GM23338 (cell line): ENCODE measurements around the gene CD58. TPM values are rescaled to one million over a fixed set of nuclear protein-coding genes. Genes with fewer than 3 reads are reported as not detected.

Source experiments
- ATAC-seq: fragments of 200-7000 bp; cut with Tn5 transposase; 3 replicates; pipeline ENCODE4 v1.9.1; 2020
- DNase-seq: peaks from one replicate; pipeline ENCODE4 v3.0.0-alpha.2; 2015; ENCODE audit warnings: low spot score
- H2AFZ ChIP-seq: fragments of 200-600 bp; sonication (generic); 2 replicates; pipeline ENCODE4 v1.8.0; 2016; ENCODE audit warnings: antibody characterized with exemption, mild to moderate bottlenecking, moderate library complexity
- H3F3A ChIP-seq: fragments of 200-600 bp; sonication (generic); replicated peaks from 2 replicates; pipeline ENCODE4 v1.8.0; 2017; ENCODE audit warnings: antibody characterized with exemption, mixed run types, low read depth
- H3K27ac ChIP-seq: fragments of 200-600 bp; sonication (generic); 2 replicates; pipeline ENCODE4 v1.6.1; 2016; ENCODE audit warnings: low read depth
- H3K27me3 ChIP-seq: fragments of 200-600 bp; sonication (generic); 2 replicates; pipeline ENCODE4 v1.8.0; 2016; ENCODE audit warnings: mild to moderate bottlenecking, mixed run types, moderate library complexity; ENCODE audit not compliant: insufficient read depth
- H3K36me3 ChIP-seq: fragments of 200-600 bp; sonication (generic); 2 replicates; pipeline ENCODE4 v1.8.0; 2016; ENCODE audit warnings: mild to moderate bottlenecking; ENCODE audit not compliant: insufficient read depth
- H3K4me1 ChIP-seq: fragments of 200-600 bp; sonication (generic); 2 replicates; pipeline ENCODE4 v1.8.0; 2016; ENCODE audit warnings: mild to moderate bottlenecking, moderate library complexity; ENCODE audit not compliant: insufficient read depth
- H3K4me2 ChIP-seq: fragments of 200-600 bp; sonication (generic); 2 replicates; pipeline ENCODE4 v1.7.1; 2017; ENCODE audit warnings: mixed run types
- H3K4me3 ChIP-seq: fragments of 200-600 bp; sonication (generic); 2 replicates; pipeline ENCODE4 v1.6.1; 2016; ENCODE audit warnings: mixed run types
- H3K79me2 ChIP-seq: fragments of 200-600 bp; sonication (generic); replicated peaks from 2 replicates; pipeline ENCODE4 v1.8.0; 2017; ENCODE audit warnings: mild to moderate bottlenecking; ENCODE audit not compliant: insufficient read depth
- H3K9me2 ChIP-seq: fragments of 200-600 bp; sonication (generic); 2 replicates; pipeline ENCODE4 v1.8.0; 2017; ENCODE audit not compliant: insufficient read depth
- H4K20me1 ChIP-seq: fragments of 200-600 bp; sonication (generic); replicated peaks from 2 replicates; pipeline ENCODE4 v1.8.0; 2017; ENCODE audit warnings: mild to moderate bottlenecking; ENCODE audit not compliant: insufficient read depth
- H3K27ac Mint-ChIP-seq: 2 replicates; pipeline ENCODE4 v1.8.0; 2020; ENCODE audit warnings: inconsistent platforms, mild to moderate bottlenecking, moderate library complexity, mixed read lengths
- H3K27me3 Mint-ChIP-seq: 3 replicates; pipeline ENCODE4 v1.8.0; 2022; ENCODE audit warnings: low read depth, mild to moderate bottlenecking, moderate library complexity, mixed read lengths, inconsistent platforms; ENCODE audit not compliant: insufficient read depth, poor library complexity
- H3K36me3 Mint-ChIP-seq: 3 replicates; pipeline ENCODE4 v1.8.0; 2021; ENCODE audit warnings: low read depth, mild to moderate bottlenecking, inconsistent platforms, moderate library complexity, mixed read lengths
- H3K4me1 Mint-ChIP-seq: 3 replicates; pipeline ENCODE4 v1.8.0; 2020; ENCODE audit warnings: mild to moderate bottlenecking, inconsistent platforms, mixed read lengths
- H3K4me3 Mint-ChIP-seq: 3 replicates; pipeline ENCODE4 v1.8.0; 2021; ENCODE audit warnings: moderate library complexity, mild to moderate bottlenecking, inconsistent platforms, mixed read lengths
- H3K9me3 Mint-ChIP-seq: 3 replicates; pipeline ENCODE4 v1.8.0; 2020; ENCODE audit warnings: moderate library complexity, mild to moderate bottlenecking, inconsistent platforms, mixed read lengths
- CREB1 ChIP-seq: fragments of 250-450 bp; sonication (Bioruptor Pico); IDR thresholded peaks from 2 replicates; pipeline ENCODE4 v1.5.0; 2020; ENCODE audit warnings: low read depth, mild to moderate bottlenecking, moderate library complexity
- EZH2 ChIP-seq: fragments of 200-600 bp; sonication (generic); IDR thresholded peaks from one replicate; pipeline ENCODE4 v1.8.0; 2017; ENCODE audit warnings: antibody characterized with exemption, mild to moderate bottlenecking, low read depth; ENCODE audit not compliant: unreplicated experiment
- POLR2AphosphoS5 ChIP-seq: IDR thresholded peaks from 2 replicates; pipeline ENCODE4 v1.6.1; 2016; ENCODE audit warnings: antibody characterized with exemption, low read depth
- STAT1 ChIP-seq: IDR thresholded peaks from one replicate; pipeline ENCODE4 v1.6.1; 2016; ENCODE audit warnings: antibody characterized with exemption; ENCODE audit not compliant: unreplicated experiment
- ZNF462 ChIP-seq: fragments of 250-450 bp; sonication (Bioruptor Pico); IDR thresholded peaks from 2 replicates; pipeline ENCODE4 v1.5.0; 2020; ENCODE audit warnings: mild to moderate bottlenecking, moderate library complexity
- polyA plus RNA-seq: library from polyadenylated mRNA; unstranded; fragments of >200 nt; fragmentation: Nextera tagmentation; extraction: Ambion mirVana; gene quantifications from 2 replicates; pipeline ENCODE4 v1.2.1, GENCODE V29; 2016
- total RNA-seq: library from RNA; depleted of rRNA; stranded (reverse); fragments of >200 nt; shearing (Covaris generic); gene quantifications from 2 replicates; pipeline ENCODE4 v1.2.3, GENCODE V29; 2014
- TF ChIP-seq, protein P1 (sequence below): IDR thresholded peaks from one replicate; pipeline ENCODE4 v1.6.1; 2018; ENCODE audit warnings: antibody characterized with exemption; ENCODE audit not compliant: unreplicated experiment
- TF ChIP-seq, protein P2 (sequence below): IDR thresholded peaks from 2 replicates; pipeline ENCODE4 v1.6.1; 2016; ENCODE audit warnings: antibody characterized with exemption

CD58 gene
- total and polyA plus RNA-seq, 2 experiments from 2014 or later = 9.2 to 12.5 TPM

- TF ChIP-seq ZNF462 (no peak), EZH2 (no peak)
- TF ChIP-seq, protein P1, sequence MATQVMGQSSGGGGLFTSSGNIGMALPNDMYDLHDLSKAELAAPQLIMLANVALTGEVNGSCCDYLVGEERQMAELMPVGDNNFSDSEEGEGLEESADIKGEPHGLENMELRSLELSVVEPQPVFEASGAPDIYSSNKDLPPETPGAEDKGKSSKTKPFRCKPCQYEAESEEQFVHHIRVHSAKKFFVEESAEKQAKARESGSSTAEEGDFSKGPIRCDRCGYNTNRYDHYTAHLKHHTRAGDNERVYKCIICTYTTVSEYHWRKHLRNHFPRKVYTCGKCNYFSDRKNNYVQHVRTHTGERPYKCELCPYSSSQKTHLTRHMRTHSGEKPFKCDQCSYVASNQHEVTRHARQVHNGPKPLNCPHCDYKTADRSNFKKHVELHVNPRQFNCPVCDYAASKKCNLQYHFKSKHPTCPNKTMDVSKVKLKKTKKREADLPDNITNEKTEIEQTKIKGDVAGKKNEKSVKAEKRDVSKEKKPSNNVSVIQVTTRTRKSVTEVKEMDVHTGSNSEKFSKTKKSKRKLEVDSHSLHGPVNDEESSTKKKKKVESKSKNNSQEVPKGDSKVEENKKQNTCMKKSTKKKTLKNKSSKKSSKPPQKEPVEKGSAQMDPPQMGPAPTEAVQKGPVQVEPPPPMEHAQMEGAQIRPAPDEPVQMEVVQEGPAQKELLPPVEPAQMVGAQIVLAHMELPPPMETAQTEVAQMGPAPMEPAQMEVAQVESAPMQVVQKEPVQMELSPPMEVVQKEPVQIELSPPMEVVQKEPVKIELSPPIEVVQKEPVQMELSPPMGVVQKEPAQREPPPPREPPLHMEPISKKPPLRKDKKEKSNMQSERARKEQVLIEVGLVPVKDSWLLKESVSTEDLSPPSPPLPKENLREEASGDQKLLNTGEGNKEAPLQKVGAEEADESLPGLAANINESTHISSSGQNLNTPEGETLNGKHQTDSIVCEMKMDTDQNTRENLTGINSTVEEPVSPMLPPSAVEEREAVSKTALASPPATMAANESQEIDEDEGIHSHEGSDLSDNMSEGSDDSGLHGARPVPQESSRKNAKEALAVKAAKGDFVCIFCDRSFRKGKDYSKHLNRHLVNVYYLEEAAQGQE = no peak
Observed at GRCh38 chr1:116490588-116490987, 80.2 kb downstream of the CD58 start (continued).

DNA sequence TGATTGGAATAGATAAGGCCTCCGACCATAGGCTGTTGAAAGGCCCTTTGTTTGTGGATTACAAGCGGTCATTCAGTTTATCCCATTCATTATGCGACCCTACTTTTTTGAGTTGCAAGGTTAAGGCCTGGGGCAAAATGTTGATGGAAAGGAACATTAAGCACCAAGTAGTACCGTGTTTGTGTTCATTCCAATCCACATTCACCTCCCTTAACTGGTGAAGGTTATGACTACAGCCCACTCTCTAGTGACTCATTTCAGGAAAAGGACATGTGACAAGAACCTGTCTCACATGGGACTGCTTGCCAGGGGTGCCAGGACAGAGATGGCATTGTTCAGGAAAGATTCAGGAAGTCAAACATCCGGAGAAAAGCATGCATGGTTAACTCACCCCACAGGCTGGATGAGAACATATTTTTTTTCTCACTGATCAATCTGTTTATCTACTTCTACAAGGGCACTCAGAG, 81.6 kb downstream of the CD58 start:
- Histone ChIP-seq H3K4me2 (no peak overlapping the region), H3F3A (no peaks in the 10 kb centered on the region), H3K9me2 (no peaks in the 10 kb centered on the region), H2AFZ (no peak overlapping the region), H3K79me2 (no peaks in the 10 kb centered on the region), H3K4me1 (0 out of 2 replicates have a peak, but pooled peaks cover 4% of the 10 kb centered on the region), H4K20me1 (no peaks in the 10 kb centered on the region), H3K36me3 (no peaks in the 10 kb centered on the region), H3K27me3 (no peaks in the 10 kb centered on the region), H3K27ac (no peak overlapping the region), H3K4me3 (no peak overlapping the region)
- TF ChIP-seq CREB1 (CRISPR knock-in tag) (no peak), EZH2 (no peak), POLR2AphosphoS5 (no peak), STAT1 (no peak)
- TF ChIP-seq, protein P2, sequence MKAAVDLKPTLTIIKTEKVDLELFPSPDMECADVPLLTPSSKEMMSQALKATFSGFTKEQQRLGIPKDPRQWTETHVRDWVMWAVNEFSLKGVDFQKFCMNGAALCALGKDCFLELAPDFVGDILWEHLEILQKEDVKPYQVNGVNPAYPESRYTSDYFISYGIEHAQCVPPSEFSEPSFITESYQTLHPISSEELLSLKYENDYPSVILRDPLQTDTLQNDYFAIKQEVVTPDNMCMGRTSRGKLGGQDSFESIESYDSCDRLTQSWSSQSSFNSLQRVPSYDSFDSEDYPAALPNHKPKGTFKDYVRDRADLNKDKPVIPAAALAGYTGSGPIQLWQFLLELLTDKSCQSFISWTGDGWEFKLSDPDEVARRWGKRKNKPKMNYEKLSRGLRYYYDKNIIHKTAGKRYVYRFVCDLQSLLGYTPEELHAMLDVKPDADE = no peak
- DNase-seq = no peak
- H3K36me3 Mint-ChIP-seq = no peaks in the 10 kb centered on the region
- ATAC-seq = no peak
- no peaks in the 10 kb centered on the region for H3K9me3 Mint-ChIP-seq
- no peak overlapping the region for H3K27ac Mint-ChIP-seq
- H3K4me3 Mint-ChIP-seq = no peak overlapping the region
- H3K27me3 Mint-ChIP-seq = peaks cover 3% of the 10 kb centered on the region
- H3K4me1 Mint-ChIP-seq = peaks cover 3% of the 10 kb centered on the region; the same call in 2 of the 3 replicates
